Kidney (tissue), 14 donors: ENCODE data around the gene APBB2. TPM values are rescaled to one million over a fixed set of nuclear protein-coding genes. Genes with fewer than 3 reads are reported as not detected.

ENCODE experiments used
- DNase-seq, 5 donors: peaks; one replicate each; pipeline ENCODE4 v3.0.0-alpha.2; 2013 to 2020
- FAIRE-seq: peaks from 2 replicates; lab custom pipeline; 2012; peaks lifted over from hg19 to GRCh38; lab: Jason Lieb, UNC
- H3K27ac ChIP-seq, 2 donors: one replicate each; pipeline ENCODE4 v1.7.0; 2013; ENCODE audit warnings: low read depth in 2 of 2, low read length in 2 of 2, inconsistent platforms in 1 of 2
- H3K27me3 ChIP-seq: one replicate; pipeline ENCODE4 v1.7.1; 2013; ENCODE audit warnings: low read length, inconsistent platforms; ENCODE audit not compliant: control insufficient read depth, insufficient read depth
- H3K36me3 ChIP-seq, 3 donors: one replicate each; pipeline versions ENCODE4 v1.7.0 to v1.7.1; 2013; ENCODE audit warnings: low read length in 3 of 3, control low read depth in 1 of 3, inconsistent platforms in 1 of 3; ENCODE audit not compliant: insufficient read depth in 3 of 3, control insufficient read depth in 2 of 3
- H3K4me1 ChIP-seq, 3 donors: one replicate each; pipeline versions ENCODE4 v1.7.0 to v1.7.1; 2013; ENCODE audit warnings: low read length in 3 of 3, inconsistent platforms in 1 of 3, low read depth in 1 of 3; ENCODE audit not compliant: control insufficient read depth in 2 of 3, insufficient read depth in 2 of 3
- H3K4me3 ChIP-seq, 3 donors: one replicate each; pipeline versions ENCODE4 v1.7.0 to v1.8.1; 2013; ENCODE audit warnings: low read length in 3 of 3, control low read depth in 1 of 3, inconsistent platforms in 1 of 3
- H3K9ac ChIP-seq, 3 donors: one replicate each; pipeline versions ENCODE4 v1.7.0 to v1.7.1; 2013; ENCODE audit warnings: low read length in 3 of 3, control low read depth in 1 of 3, inconsistent platforms in 1 of 3
- H3K9me3 ChIP-seq, 3 donors: one replicate each; pipeline versions ENCODE4 v1.7.0 to v1.7.1; 2013; ENCODE audit warnings: low read length in 3 of 3, control low read depth in 1 of 3, inconsistent platforms in 1 of 3; ENCODE audit not compliant: control insufficient read depth in 2 of 3, insufficient read depth in 1 of 3
- CTCF ChIP-seq: IDR thresholded peaks from 3 replicates; pipeline ENCODE4 v1.5.1; 2012; ENCODE audit warnings: mild to moderate bottlenecking, moderate library complexity, borderline replicate concordance; ENCODE audit not compliant: insufficient read depth; ENCODE audit errors: extremely low read depth
- intact Hi-C: fragments of 100-400 bp; cut with DNase I; formaldehyde crosslinking; loops from one replicate; pipeline ENCODE4 v1.11.1; 2022
- polyA plus RNA-seq: library from polyadenylated mRNA; stranded (reverse); fragments of 350-450 nt; fragmentation: Illumina TruSeq; extraction: RNeasy Lipid Tissue Mini Kit (QIAGEN cat#74804); gene quantifications from one replicate; pipeline ENCODE4 v1.2.3, GENCODE V29; 2014; ENCODE audit warnings: low read depth, low replicate concordance; ENCODE audit not compliant: insufficient read depth
- total RNA-seq: library from RNA; stranded (reverse); fragmentation: NEBNext Ultra II Directional; extraction: Animal tissue kit (Norgen Biotek cat#: 25700); gene quantifications from one replicate; pipeline ENCODE4 v1.2.1, GENCODE V29; 2021
- donor health status: control.
- donor health status: control.
- donor health status: control.
- donor health status: control.
- donor health status: control.
- donor health status: DM: yes; HTN: yes; CAD: no.
- donor health status: Normal renal cell carcinoma (clear cell type).

APBB2 gene
- total and polyA plus RNA-seq, 2 donors from 2014 or later = 13.4 to 65.6 TPM

- intact Hi-C loops = no loop called here
- DNase-seq (no peak), FAIRE-seq (no peak)
- no peaks in the 10 kb centered on the region for H3K27me3 ChIP-seq
- peaks cover 4 to 16% (median 13%) of the 10 kb centered on the region in 3 donors for H3K4me1 ChIP-seq
- TF ChIP-seq CTCF = no peak
- H3K27ac ChIP-seq = no peak overlapping the region
- no peaks in the 10 kb centered on the region for H3K36me3 ChIP-seq
- H3K9me3 ChIP-seq = no peaks in the 10 kb centered on the region
- H3K4me3 ChIP-seq = no peak overlapping the region
- H3K9ac ChIP-seq = no peak overlapping the region
These were observed 148.3 kb downstream of the APBB2 start for GRCh38 chr4:41066049-41066448.

GRCh38 chr4:41065434-41066006 lies 148.8 kb downstream of the APBB2 start:
- Histone ChIP-seq H3K4me1 (peaks cover 4 to 18% (median 16%) of the 10 kb centered on the region in 3 donors), H3K27ac (no peak overlapping the region), H3K9ac (no peak overlapping the region), H3K9me3 (no peaks in the 10 kb centered on the region), H3K36me3 (no peaks in the 10 kb centered on the region), H3K27me3 (no peaks in the 10 kb centered on the region), H3K4me3 (no peak overlapping the region)
- intact Hi-C loops = no loop called here
- no peak for DNase-seq
- FAIRE-seq = no peak
- no peak for TF ChIP-seq CTCF

- no peaks in the 10 kb centered on the region for H3K36me3 ChIP-seq
- intact Hi-C loops = no loop called here
- FAIRE-seq = no peak
These were observed 149.4 kb downstream of the APBB2 start for GRCh38 chr4:41064953-41065352.

More at GRCh38 chr4:41064953-41065352, 149.4 kb downstream of the APBB2 start:
- Histone ChIP-seq H3K27ac (no peak overlapping the region), H3K4me1 (peaks cover 4 to 20% (median 16%) of the 10 kb centered on the region in 3 donors), H3K27me3 (no peaks in the 10 kb centered on the region), H3K4me3 (no peak overlapping the region), H3K9me3 (no peaks in the 10 kb centered on the region), H3K9ac (no peak overlapping the region)
- DNase-seq = no peak
- TF ChIP-seq CTCF = no peak
